H1 (cell line): ENCODE results near the gene C12orf56. TPM values are rescaled to one million over a fixed set of nuclear protein-coding genes. Genes with fewer than 3 reads are reported as not detected.

Experiments
- CTCF ChIA-PET: fragments of 300-600 bp; sonication (Branson Sonifier 250); formaldehyde crosslinking; loops from one replicate; lab custom pipeline; 2021; ENCODE audit not compliant: partially characterized antibody; lab: Charles Lee
- POLR2A ChIA-PET: fragments of 300-600 bp; sonication (Branson Sonifier 250); formaldehyde crosslinking; loops from one replicate; lab custom pipeline; 2021; ENCODE audit warnings: inconsistent platforms; ENCODE audit not compliant: partially characterized antibody; lab: Charles Lee
- DNase-seq, 2 experiments: peaks; one replicate each; pipeline versions ENCODE4 v3.0.0 to v3.0.0-alpha.2; 2010 to 2022; ENCODE audit warnings: low spot score in 2 of 2, low read depth in 1 of 2, mixed read lengths in 1 of 2
- FAIRE-seq: peaks from 2 replicates; lab custom pipeline; 2011; peaks lifted over from hg19 to GRCh38; lab: Jason Lieb, UNC
- H2AFZ ChIP-seq: 2 replicates; pipeline ENCODE4 v1.8.1; 2012; ENCODE audit warnings: low read length, inconsistent platforms
- H2AK5ac ChIP-seq: 2 replicates; pipeline ENCODE4 v1.6.1; 2013; ENCODE audit warnings: low read depth, low read length
- H2BK120ac ChIP-seq: replicated peaks from 2 replicates; pipeline ENCODE3; 2013; ENCODE audit warnings: low read depth, low read length, inconsistent platforms
- H2BK12ac ChIP-seq: 2 replicates; pipeline ENCODE4 v1.6.1; 2013; ENCODE audit warnings: low read depth, low read length
- H2BK15ac ChIP-seq: 2 replicates; pipeline ENCODE4 v1.6.1; 2013; ENCODE audit warnings: low read length
- H2BK20ac ChIP-seq: 2 replicates; pipeline ENCODE4 v1.6.1; 2013; ENCODE audit warnings: low read length
- H2BK5ac ChIP-seq: 2 replicates; pipeline ENCODE4 v1.6.1; 2013; ENCODE audit warnings: low read depth, low read length
- H3K14ac ChIP-seq: 2 replicates; pipeline ENCODE4 v1.6.1; 2013; ENCODE audit warnings: inconsistent platforms; ENCODE audit not compliant: insufficient read length
- H3K18ac ChIP-seq: 2 replicates; pipeline ENCODE4 v1.6.1; 2013; ENCODE audit warnings: low read length; ENCODE audit errors: extremely low read depth
- H3K23ac ChIP-seq: 2 replicates; pipeline ENCODE4 v1.6.1; 2013; ENCODE audit warnings: inconsistent platforms; ENCODE audit not compliant: insufficient read length
- H3K23me2 ChIP-seq: 2 replicates; pipeline ENCODE4 v1.6.1; 2013; ENCODE audit warnings: low read depth, low read length
- H3K27ac ChIP-seq: 2 replicates; pipeline ENCODE4 v1.6.1; 2011; ENCODE audit warnings: low read depth, low read length, inconsistent platforms
- H3K27me3 ChIP-seq, 4 experiments: replicated peaks in 1 of 4; 1 replicate in 1 of 4; 2 replicates in 3 of 4; pipeline versions ENCODE4 v1.6.1 to v1.8.1; 2011 to 2013; ENCODE audit warnings: low read length in 3 of 4, mild to moderate bottlenecking in 3 of 4, inconsistent platforms in 2 of 4, mixed read lengths in 2 of 4, moderate library complexity in 1 of 4; ENCODE audit not compliant: control insufficient read depth in 3 of 4, insufficient read depth in 3 of 4; ENCODE audit errors: extremely low read depth in 1 of 4
- H3K36me3 ChIP-seq, 4 experiments: 2 replicates each; pipeline versions ENCODE4 v1.6.1 to v1.8.1; 2011 to 2013; ENCODE audit warnings: mild to moderate bottlenecking in 4 of 4, low read length in 3 of 4, moderate library complexity in 2 of 4, control low read depth in 1 of 4, inconsistent platforms in 1 of 4; ENCODE audit not compliant: insufficient read depth in 4 of 4, control insufficient read depth in 2 of 4
- H3K4ac ChIP-seq: replicated peaks from 2 replicates; pipeline ENCODE3; 2013; ENCODE audit warnings: low read length, low read depth, mixed read lengths, inconsistent platforms; ENCODE audit not compliant: insufficient read length
- H3K4me1 ChIP-seq, 4 experiments: replicated peaks in 1 of 4; 1 replicate in 1 of 4; 2 replicates in 3 of 4; pipeline versions ENCODE4 v1.6.1 to v1.8.1; 2011 to 2013; ENCODE audit warnings: low read length in 3 of 4, inconsistent platforms in 2 of 4, mixed read lengths in 1 of 4; ENCODE audit not compliant: insufficient read depth in 4 of 4, control insufficient read depth in 3 of 4
- H3K4me2 ChIP-seq, 2 experiments: 2 replicates each; pipeline versions ENCODE4 v1.6.1 to v1.8.1; 2011 to 2013; ENCODE audit warnings: low read depth in 2 of 2, low read length in 2 of 2, control low read depth in 1 of 2, inconsistent platforms in 1 of 2, mild to moderate bottlenecking in 1 of 2; ENCODE audit not compliant: insufficient read depth in 1 of 2
- H3K4me3 ChIP-seq, 4 experiments: fragments of 200-600, 300-600 bp in 1 of 4; sonication (generic), shearing (Covaris generic), sonication (Bioruptor Twin) in 1 of 4; 2 replicates each; pipeline versions ENCODE4 v1.5.1 to v1.8.1; 2011 to 2016; ENCODE audit warnings: low read length in 4 of 4, low read depth in 3 of 4, control low read depth in 2 of 4, inconsistent platforms in 2 of 4, mild to moderate bottlenecking in 2 of 4, mixed read lengths in 1 of 4, moderate library complexity in 1 of 4; ENCODE audit not compliant: insufficient read depth in 2 of 4; ENCODE audit errors: extremely low read depth in 1 of 4
- H3K56ac ChIP-seq: replicated peaks from 2 replicates; pipeline ENCODE3; 2013; ENCODE audit warnings: low read depth, mild to moderate bottlenecking, mixed read lengths, low read length, inconsistent platforms; ENCODE audit not compliant: insufficient read length
- H3K79me1 ChIP-seq: 2 replicates; pipeline ENCODE4 v1.6.1; 2013; ENCODE audit warnings: low read depth, low read length, control low read depth
- H3K79me2 ChIP-seq, 2 experiments: 2 replicates each; pipeline versions ENCODE4 v1.6.1 to v1.8.1; 2012 to 2013; ENCODE audit warnings: low read length in 2 of 2, mild to moderate bottlenecking in 2 of 2, inconsistent platforms in 1 of 2; ENCODE audit not compliant: insufficient read depth in 2 of 2, control insufficient read depth in 1 of 2
- H3K9ac ChIP-seq, 4 experiments: replicated peaks in 1 of 4; 1 replicate in 1 of 4; 2 replicates in 3 of 4; pipeline versions ENCODE4 v1.6.1 to v1.8.1; 2011 to 2013; ENCODE audit warnings: low read depth in 3 of 4, low read length in 3 of 4, control low read depth in 2 of 4, mild to moderate bottlenecking in 2 of 4, moderate library complexity in 2 of 4, inconsistent platforms in 1 of 4; ENCODE audit errors: extremely low read depth in 1 of 4
- H3K9me3 ChIP-seq, 2 experiments: 2 replicates each; pipeline versions ENCODE4 v1.6.1 to v1.8.1; 2012 to 2013; ENCODE audit warnings: mild to moderate bottlenecking in 2 of 2, moderate library complexity in 2 of 2, control low read depth in 1 of 2, inconsistent platforms in 1 of 2, low read depth in 1 of 2, low read length in 1 of 2, mixed read lengths in 1 of 2; ENCODE audit not compliant: insufficient read depth in 2 of 2
- H4K20me1 ChIP-seq, 2 experiments: replicated peaks in 1 of 2; 2 replicates each; pipeline versions ENCODE3 to v1.8.1; 2011 to 2013; ENCODE audit warnings: inconsistent platforms in 2 of 2, low read length in 2 of 2, mild to moderate bottlenecking in 1 of 2; ENCODE audit not compliant: insufficient read depth in 2 of 2, control insufficient read depth in 1 of 2
- H4K5ac ChIP-seq: 2 replicates; pipeline ENCODE4 v1.6.1; 2013; ENCODE audit warnings: low read length, low read depth, mixed read lengths, inconsistent platforms; ENCODE audit not compliant: insufficient read length
- H4K8ac ChIP-seq: 2 replicates; pipeline ENCODE4 v1.8.0; 2013; ENCODE audit warnings: mild to moderate bottlenecking, moderate library complexity, low read length, inconsistent platforms; ENCODE audit not compliant: insufficient read depth; ENCODE audit errors: extremely low read depth
- H4K91ac ChIP-seq: replicated peaks from 2 replicates; pipeline ENCODE3; 2013; ENCODE audit warnings: low read length, mixed read lengths, inconsistent platforms; ENCODE audit not compliant: insufficient read length
- BACH1 ChIP-seq: IDR thresholded peaks from 2 replicates; pipeline ENCODE4 v1.6.1; 2012; ENCODE audit warnings: low read length, improper control_type of control experiment
- SP4 ChIP-seq: IDR thresholded peaks from 2 replicates; pipeline ENCODE4 v1.6.1; 2012; ENCODE audit warnings: low read length, inconsistent platforms
- WGBS, 2 experiments: shearing (Covaris generic) in 1 of 2; methylation state at CpG; one replicate each; pipeline versions ENCODE4 v1.1.6 to v1.1.7; 2013 to 2015; ENCODE audit warnings: low lambda C conversion rate in 2 of 2, mixed read lengths in 2 of 2, inconsistent platforms in 1 of 2, low coverage in 1 of 2, missing lambda C conversion rate in 1 of 2; ENCODE audit not compliant: insufficient replicate concordance in 2 of 2, insufficient coverage in 1 of 2, insufficient read length in 1 of 2; ENCODE audit errors: extremely low coverage in 1 of 2, missing lambda C conversion rate in 1 of 2; 5-methylcytosine and 5-hydroxymethylcytosine counted together
- polyA plus RNA-seq, 7 experiments: library from polyadenylated mRNA; depleted of rRNA in 3 of 7; stranded (reverse) in 5 of 7; unstranded in 2 of 7; fragments of >200 nt in 5 of 7; fragments of 200-250 nt in 2 of 7; gene quantifications; 1 replicate in 5 of 7; 2 replicates in 1 of 7; 4 replicates in 1 of 7; pipeline versions ENCODE4 v1.2.1 to v1.2.3, GENCODE V29; 2011 to 2013; ENCODE audit warnings: missing spikeins in 2 of 7, mixed read lengths in 2 of 7
- total RNA-seq: library from RNA; stranded (reverse); fragmentation: NEBNext Ultra II Directional; extraction: Animal tissue kit (Norgen Biotek cat#: 25700); gene quantifications from 2 replicates; pipeline ENCODE4 v1.2.1, GENCODE V29; 2021

The C12orf56 gene
- total and polyA plus RNA-seq, 2 of the 8 experiments (the other 6 are each of a cell fraction or from before 2014, with no cell fraction given) = 1.1 to 2.9 TPM

GRCh38 chr12:64427988-64428387 lies 37.4 kb upstream of the C12orf56 start:
- Histone ChIP-seq H3K4me1 (no peaks in the 10 kb centered on the region), H2AFZ (no peak overlapping the region), H2BK120ac (no peak overlapping the region), H2BK5ac (no peak overlapping the region), H4K8ac (no peak overlapping the region), H3K4me3 (no peak overlapping the region), H4K20me1 (peaks cover 1 to 5% of the 10 kb centered on the region in 2 experiments), H3K79me2 (no peaks in the 10 kb centered on the region), H3K4ac (no peak overlapping the region), H3K79me1 (no peaks in the 10 kb centered on the region), H4K5ac (no peak overlapping the region), H3K9ac (no peak overlapping the region), H3K56ac (no peak overlapping the region), H2BK20ac (no peak overlapping the region), H3K27ac (no peak overlapping the region), H3K23ac (no peak overlapping the region), H2BK12ac (no peak overlapping the region), H3K14ac (no peak overlapping the region), H4K91ac (no peak overlapping the region), H3K27me3 (no peaks in the 10 kb centered on the region), H3K18ac (no peak overlapping the region), H2AK5ac (no peak overlapping the region), H3K4me2 (no peak overlapping the region), H3K23me2 (no peaks in the 10 kb centered on the region), H3K9me3 (no peaks in the 10 kb centered on the region), H3K36me3 (peaks cover 45 to 100% (median 84%) of the 10 kb centered on the region in 4 experiments), H2BK15ac (no peak overlapping the region)
- TF ChIP-seq BACH1 (no peak), SP4 (no peak)
- CTCF ChIA-PET = no interaction called here
- 83% methylated on average over 1 of the region's 1 CpG; no CpG with 5 or more reads in 1 of the 2 experiments for WGBS, 2 experiments
- POLR2A ChIA-PET = interaction anchor here (0.9 to 9.2 kb wide), 9 partner anchors 10 to 22 kb away, joined by 3 to 100 read pairs (median 4); no protein-coding TSS in a partner anchor
- FAIRE-seq = no peak
- no peak for DNase-seq
